ENCODE measurements around the gene GFAP. TPM values are rescaled to one million over a fixed set of nuclear protein-coding genes. Genes with fewer than 3 reads are reported as not detected.
A peak's percentile ranks its signal among the peaks of the same experiment; 100 is the strongest.
"Not testable (repeated sequence)": the region's sequence is repeated elsewhere in the genome, so short reads cannot be mapped to it uniquely, and the experiment has no call there.

GFAP gene
- not detected for total RNA-seq

DNA sequence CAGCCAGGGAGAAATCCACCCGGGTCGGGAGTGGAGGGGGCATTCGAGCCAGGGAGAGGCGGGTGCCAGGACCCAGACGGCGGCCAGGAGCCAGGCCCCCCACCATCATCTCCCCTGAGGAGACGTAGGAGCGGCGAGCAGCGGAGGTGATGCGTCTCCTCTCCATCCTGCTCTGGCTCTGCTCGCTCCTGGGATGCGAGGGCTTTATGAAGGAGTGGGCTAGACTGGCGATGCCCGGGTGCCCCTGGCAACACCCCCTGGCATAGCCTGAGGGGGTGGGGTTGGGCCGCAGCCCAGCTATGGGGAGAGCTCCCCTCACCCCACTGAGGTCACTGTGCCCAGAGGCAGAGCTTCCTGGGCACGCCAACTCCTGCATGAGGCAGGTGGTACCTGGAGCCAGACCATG lies at the start of gene GFAP:
GFAP (minus strand) TSS at position 180 of the 406 bp plus-strand sequence; CDS start at position 166, 14 bp downstream.
- H3K27me3 Mint-ChIP-seq: peaks cover 19% of the 10 kb centered on the region
- H3K27ac Mint-ChIP-seq: no peak within 1 kb of the TSS
- H3K9me3 Mint-ChIP-seq: no peaks in the 10 kb centered on the region
- no peaks in the 10 kb centered on the region for H3K36me3 Mint-ChIP-seq (ENCODE audit: low read depth)
- no peak within 1 kb of the TSS for H3K4me3 Mint-ChIP-seq
- ATAC-seq (replicated peaks): no peak
- H3K4me1 Mint-ChIP-seq: peaks cover 10% of the 10 kb centered on the region

DNA sequence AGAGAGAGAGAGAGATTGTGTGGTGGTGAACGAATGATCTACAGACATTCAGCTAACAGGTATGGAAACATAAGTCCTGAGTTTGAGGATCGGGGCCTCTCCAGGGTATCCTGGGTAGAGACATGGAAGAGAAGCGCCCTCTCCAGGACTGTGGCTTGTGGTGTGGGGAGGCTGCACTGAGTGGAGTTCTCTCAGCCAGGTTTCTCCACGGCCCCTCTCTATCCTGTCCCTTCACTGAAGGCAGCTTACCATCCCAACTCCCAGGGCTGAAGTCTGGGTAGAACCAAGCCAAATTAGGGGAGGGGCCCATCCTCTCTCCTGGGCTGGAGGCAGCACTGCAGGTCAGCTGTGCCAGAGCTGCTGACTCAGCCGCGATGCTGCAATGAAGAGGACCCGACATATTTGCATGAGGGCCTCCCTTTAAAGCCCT lies 46.6 kb upstream of the GFAP start:
- H3K27me3 Mint-ChIP-seq: peaks cover 38% of the 10 kb centered on the region
- no peaks in the 10 kb centered on the region for H3K4me1 Mint-ChIP-seq
- no peak overlapping the region for H3K27ac Mint-ChIP-seq
- no peak for ATAC-seq (replicated peaks)
- peaks cover 7% of the 10 kb centered on the region for H3K36me3 Mint-ChIP-seq (ENCODE audit: low read depth)
- no peak overlapping the region for H3K4me3 Mint-ChIP-seq
- no peaks in the 10 kb centered on the region for H3K9me3 Mint-ChIP-seq

DNA sequence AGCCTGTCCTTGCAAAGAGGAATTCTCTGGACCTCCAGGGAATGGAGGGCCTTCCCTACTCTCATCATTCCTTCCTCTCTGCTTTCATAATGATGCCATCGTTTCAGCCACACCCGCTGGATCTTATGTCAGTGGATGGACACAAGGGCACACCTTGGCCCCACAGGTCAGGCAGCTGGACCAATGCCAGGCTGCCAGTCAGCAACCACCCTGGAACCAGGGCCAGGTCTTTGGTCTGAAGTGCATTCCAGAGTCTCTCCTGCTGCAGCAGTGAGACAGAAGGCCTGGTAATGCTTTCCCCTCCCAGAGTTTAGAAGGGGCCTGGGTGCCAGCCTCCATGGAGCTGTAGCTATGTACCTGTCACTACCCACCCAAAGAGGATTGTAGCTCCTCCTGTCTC lies 45.4 kb upstream of the GFAP start:
- no peaks in the 10 kb centered on the region for H3K9me3 Mint-ChIP-seq
- no peaks in the 10 kb centered on the region for H3K4me1 Mint-ChIP-seq
- peaks cover 2% of the 10 kb centered on the region for H3K36me3 Mint-ChIP-seq (ENCODE audit: low read depth)
- peak overlapping the region; percentile 26 for H3K4me3 Mint-ChIP-seq
- H3K27me3 Mint-ChIP-seq: peaks cover 30% of the 10 kb centered on the region
- no peak overlapping the region for H3K27ac Mint-ChIP-seq
- ATAC-seq (replicated peaks): no peak

DNA sequence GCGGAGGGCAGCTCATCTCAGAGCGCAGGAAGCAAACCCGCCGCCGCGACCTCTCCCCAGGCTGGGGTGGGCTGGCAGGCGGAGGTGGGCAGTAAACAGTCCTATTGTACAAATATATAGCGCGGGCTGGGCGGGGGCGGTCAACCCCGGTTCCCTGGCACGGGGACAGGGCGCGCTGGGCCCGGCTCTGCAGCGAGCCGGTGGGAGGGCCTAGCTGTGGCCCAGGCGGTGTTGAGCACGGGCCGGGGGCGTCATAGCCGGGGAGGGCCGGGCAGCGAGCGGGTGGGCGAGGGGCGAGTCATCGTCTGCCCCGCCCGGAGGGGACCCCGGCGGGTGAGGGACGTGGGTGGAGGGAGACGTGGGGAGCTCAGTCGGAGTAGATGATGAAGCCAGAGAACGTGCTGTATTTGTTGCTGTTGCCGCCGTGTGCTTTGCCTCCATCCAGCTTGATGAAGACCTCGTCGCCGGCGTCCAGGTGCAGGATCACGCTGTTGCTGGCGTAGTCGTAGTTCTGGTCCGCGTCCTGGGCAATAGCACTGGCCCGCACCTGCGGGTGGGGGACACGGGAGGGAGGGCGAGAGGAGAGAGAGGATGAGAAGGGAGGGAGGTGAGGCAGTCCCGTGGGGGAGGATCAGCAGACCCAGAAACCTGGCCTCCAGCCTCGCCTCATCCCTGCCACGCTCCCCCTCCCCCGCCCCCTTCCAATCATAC lies 44.7 kb upstream of the GFAP start:
- Mint-ChIP-seq H3K4me3 (peak overlapping the region; percentile 26), H3K27me3 (peaks cover 25% of the 10 kb centered on the region), H3K27ac (no peak overlapping the region), H3K9me3 (no peaks in the 10 kb centered on the region), H3K36me3 (ENCODE audit: low read depth) (no peaks in the 10 kb centered on the region), H3K4me1 (no peaks in the 10 kb centered on the region)
- peak; percentile 11 for ATAC-seq (replicated peaks)

DNA sequence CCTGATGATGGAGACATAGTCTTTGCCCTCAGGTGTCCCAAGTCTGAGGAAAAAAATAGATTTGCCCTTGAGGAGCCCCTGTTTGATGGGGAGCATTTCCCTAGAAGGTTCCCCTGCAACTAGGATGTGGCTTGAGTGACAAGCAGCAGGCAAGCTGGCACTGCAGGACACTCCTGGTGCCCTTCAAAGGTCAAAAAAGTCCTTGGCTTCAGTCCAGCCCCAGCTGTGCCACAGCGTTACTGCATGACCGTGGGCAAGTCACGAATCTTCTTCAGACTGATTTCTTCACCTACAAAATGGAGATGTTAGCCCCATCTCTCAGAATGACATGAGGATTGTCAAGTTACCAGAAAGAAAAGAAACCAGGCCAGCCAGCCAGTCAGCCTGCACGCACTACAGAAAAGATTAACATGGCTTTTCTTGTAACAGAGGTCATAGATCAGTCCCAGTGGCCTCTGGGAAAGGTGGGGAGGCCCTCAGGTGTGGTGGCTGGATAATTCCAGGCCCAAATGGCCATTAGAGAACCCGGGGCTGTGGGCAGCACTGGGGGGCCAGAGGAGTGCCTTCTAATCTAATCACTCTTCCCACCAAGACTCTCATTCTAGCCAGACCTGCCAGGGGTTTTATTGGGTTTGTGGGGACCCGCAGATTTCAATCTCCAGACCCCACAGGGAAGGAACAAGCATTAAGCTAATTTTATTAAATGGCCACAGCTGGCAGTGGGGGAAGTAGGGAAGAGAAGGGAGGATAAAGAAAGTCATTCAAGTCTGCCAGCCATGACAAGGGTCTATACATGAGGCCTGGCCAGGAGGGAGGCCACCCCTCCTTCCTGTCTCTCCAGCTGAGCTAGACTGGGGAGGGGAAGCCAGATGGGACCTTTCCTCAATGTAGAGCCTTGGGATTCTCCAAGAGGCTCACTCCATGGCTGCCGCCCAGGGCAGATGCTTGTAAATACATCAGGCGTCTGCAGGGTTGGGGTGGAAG lies 42.0 kb upstream of the GFAP start:
- Mint-ChIP-seq H3K27me3 (peaks cover 13% of the 10 kb centered on the region), H3K4me3 (no peak overlapping the region), H3K36me3 (ENCODE audit: low read depth) (no peaks in the 10 kb centered on the region), H3K4me1 (no peaks in the 10 kb centered on the region), H3K9me3 (no peaks in the 10 kb centered on the region), H3K27ac (no peak overlapping the region)
- ATAC-seq (replicated peaks): no peak

DNA sequence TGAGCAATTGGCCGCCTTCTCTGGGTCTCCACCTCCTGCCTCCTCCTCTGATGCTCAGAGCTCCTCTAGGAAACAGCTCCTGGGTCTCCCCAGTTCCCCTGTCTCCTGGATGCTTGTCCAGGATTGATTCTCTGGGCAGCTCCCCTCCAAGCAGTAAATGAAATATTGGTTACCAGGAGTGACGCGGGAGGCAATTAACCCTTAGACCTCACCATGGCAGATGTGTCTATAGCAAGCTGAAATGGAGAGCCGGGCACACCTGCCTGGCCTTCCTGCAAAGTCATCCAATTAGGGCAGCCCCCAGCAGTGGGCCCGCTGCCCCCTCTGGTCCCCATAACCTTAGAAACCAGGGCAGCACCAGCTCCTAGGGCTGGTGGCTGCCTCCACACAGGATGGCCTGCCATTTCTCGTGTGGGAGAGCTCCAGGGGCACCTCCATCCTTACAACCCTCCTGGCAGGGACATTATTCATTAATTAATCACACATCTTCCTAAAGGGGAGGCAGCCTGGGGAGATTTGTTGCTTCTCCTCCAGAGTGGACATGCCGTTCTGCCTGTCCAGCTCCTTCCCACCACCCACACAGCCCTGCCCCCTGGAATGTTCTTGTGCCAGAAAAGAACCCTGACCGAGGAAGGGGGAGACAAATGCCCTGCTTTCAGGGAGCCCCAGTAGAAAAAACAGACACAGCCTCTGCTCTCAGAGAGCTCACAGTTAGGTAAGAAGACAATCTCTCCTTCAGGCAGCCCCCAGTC lies 40.5 kb upstream of the GFAP start:
- H3K4me3 Mint-ChIP-seq: no peak overlapping the region
- H3K27me3 Mint-ChIP-seq: peaks cover 10% of the 10 kb centered on the region
- H3K36me3 Mint-ChIP-seq (ENCODE audit: low read depth): no peaks in the 10 kb centered on the region
- no peaks in the 10 kb centered on the region for H3K4me1 Mint-ChIP-seq
- no peak overlapping the region for H3K27ac Mint-ChIP-seq
- no peak for ATAC-seq (replicated peaks)
- no peaks in the 10 kb centered on the region for H3K9me3 Mint-ChIP-seq

DNA sequence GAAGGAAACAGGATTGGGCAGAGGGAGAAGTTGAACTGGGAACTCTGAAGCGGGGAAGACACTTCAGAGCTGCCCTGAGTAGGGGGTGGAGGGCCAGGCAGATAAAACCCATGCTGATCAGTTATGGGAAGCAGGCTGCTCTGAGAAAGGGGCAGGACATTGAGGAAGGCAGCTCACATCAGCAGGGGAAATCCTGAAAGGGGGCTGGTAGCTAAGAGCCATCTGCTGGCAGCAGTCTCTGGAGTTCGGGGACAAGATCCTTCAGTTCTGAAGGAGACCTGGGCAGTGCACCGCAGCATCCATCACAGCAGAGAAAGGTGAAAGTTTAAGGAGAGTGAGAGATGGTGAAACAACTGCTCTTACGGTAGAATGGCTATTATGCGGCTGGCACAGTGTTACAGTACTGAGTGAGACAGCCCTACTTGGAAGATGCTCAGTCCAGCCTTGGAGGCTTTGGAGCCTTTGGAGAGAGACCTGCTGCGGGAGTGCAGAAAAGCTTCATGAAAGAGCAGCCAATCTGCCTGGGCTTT lies 37.7 kb upstream of the GFAP start:
- Mint-ChIP-seq H3K27ac (no peak overlapping the region), H3K4me3 (no peak overlapping the region), H3K4me1 (no peaks in the 10 kb centered on the region), H3K36me3 (ENCODE audit: low read depth) (no peaks in the 10 kb centered on the region), H3K9me3 (no peaks in the 10 kb centered on the region), H3K27me3 (peaks cover under 1% of the 10 kb centered on the region)
- no peak for ATAC-seq (replicated peaks)

DNA sequence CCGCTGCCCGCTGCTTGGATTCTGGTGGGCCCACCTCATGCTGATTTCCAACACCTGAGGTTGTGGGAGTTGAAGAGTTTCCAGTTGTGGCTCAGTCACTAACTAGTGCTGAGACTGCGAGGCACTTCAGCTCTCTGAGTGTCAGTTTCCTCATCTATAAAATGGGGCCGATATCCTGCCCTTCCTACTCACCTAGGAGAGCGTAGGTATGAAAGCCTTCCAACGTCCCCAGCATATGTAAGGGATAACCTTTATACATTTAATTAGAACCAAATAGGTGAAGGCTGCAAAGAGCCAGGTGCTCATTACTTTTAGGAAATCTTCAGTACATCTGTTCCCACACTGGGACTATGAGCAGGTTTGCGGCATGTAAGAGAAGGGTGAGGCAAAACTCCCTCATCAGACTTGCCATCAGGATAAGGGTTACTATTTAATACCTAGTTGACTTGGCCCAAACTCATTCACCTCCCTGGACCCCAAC lies 33.1 kb upstream of the GFAP start:
- Mint-ChIP-seq H3K27ac (peak overlapping the region; percentile 87), H3K27me3 (no peaks in the 10 kb centered on the region)

DNA sequence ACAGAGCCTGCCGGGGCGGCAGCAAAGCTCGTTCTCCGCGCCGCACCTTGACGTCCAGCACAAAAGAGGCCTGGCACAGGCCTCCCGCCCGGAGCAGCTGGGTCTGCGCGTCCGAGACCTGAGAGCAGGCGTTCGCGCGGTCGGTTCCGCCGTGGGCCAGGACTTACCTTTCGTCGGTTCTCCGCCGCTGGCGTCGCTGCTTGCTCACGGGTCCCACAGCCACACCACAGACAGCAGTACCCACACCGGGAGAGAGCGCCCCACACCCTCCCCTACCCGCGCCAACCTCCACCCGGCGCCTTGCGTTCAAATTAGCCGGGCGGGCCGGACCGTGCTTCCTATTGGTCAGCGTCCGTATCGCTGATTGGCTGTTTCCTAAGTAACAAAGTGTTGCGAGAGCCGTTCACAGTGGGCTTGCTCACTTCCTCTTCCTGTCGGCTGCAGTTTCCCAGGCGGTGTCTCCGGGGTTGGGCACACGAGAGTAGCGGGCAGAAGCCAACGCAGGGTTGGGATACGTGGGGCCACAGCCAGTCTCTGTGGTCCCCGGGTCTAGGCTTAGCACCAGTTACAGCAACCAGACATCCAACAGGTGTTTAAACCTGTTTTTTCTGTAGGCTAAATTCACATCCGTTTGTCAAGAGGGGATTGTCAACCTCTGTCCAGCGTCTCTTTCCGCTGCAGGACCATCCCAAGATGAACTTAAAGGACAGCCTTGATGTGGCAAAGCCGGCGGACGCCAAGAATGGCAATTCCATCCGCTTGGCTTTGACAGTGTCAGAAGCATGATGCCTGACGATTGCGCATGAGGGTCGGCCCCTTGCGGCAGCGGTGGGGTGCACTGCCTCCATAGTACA lies 32.4 kb upstream of the GFAP start, which contains the start of gene KIF18B:
KIF18B (minus strand) TSS at position 313 of the 854 bp plus-strand sequence. CDS start 11,429 bp downstream, outside the sequence.
- peaks cover 9% of the 10 kb centered on the region for H3K36me3 Mint-ChIP-seq (ENCODE audit: low read depth)
- peak within 1 kb of the TSS; percentile 88 for H3K4me3 Mint-ChIP-seq
- no peaks in the 10 kb centered on the region for H3K27me3 Mint-ChIP-seq
- no peaks in the 10 kb centered on the region for H3K9me3 Mint-ChIP-seq
- peak within 1 kb of the TSS; percentile 87 for H3K27ac Mint-ChIP-seq
- H3K4me1 Mint-ChIP-seq: peaks cover 6% of the 10 kb centered on the region
- peak; percentile 98 for ATAC-seq (replicated peaks)

More for the DNA sequence above, 33.1 kb upstream of the GFAP start:
- ATAC-seq (replicated peaks): no peak
- Mint-ChIP-seq H3K36me3 (ENCODE audit: low read depth) (peaks cover 9% of the 10 kb centered on the region), H3K4me3 (peak overlapping the region; percentile 88), H3K4me1 (peaks cover 6% of the 10 kb centered on the region), H3K9me3 (no peaks in the 10 kb centered on the region)

DNA sequence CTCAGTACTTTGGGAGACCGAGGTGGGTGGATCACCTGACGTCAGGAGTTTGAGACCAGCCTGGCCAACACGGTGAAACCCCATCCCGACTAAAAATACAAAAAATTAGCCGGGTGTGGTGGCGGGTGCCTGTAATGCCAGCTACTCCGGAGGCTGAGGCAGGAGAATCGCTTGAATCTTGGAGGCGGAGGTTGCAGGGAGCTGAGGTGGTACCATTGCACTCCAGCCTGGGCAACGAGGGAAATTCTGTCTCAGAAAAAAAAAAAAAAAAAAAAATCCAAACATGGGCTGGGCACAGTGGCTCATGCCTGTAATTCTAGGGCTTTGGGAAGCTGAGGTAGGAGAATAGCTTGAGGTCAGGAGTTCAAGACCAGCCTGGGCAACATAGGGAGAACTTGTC lies 30.4 kb upstream of the GFAP start:
- not testable (repeated sequence) for ATAC-seq (replicated peaks); H3K36me3 Mint-ChIP-seq (ENCODE audit: low read depth); H3K27me3 Mint-ChIP-seq; H3K4me1 Mint-ChIP-seq; H3K9me3 Mint-ChIP-seq; H3K27ac Mint-ChIP-seq
- H3K4me3 Mint-ChIP-seq: peak overlapping the region; percentile 88

DNA sequence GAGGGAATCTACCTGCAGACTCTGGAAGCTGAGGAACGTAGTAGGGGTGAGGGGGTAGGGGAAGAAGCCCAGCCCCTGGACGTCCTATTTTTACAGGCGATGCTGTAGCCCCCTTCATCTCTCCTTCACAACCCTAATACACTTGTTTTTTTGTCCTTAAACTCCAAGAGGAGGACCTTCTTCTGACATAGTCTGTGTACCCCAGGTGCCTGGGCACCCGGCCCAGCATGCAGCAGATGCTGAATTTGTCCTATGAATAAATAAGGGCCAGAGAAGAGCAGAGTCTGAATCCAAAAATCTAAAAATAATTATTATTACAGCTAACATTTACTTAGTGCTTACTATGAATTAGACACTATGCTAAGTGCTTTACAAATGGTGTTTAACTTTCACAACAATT lies 27.2 kb upstream of the GFAP start:
- Mint-ChIP-seq H3K36me3 (ENCODE audit: low read depth) (peaks cover 9% of the 10 kb centered on the region), H3K9me3 (no peaks in the 10 kb centered on the region), H3K27ac (no peak overlapping the region), H3K4me1 (peaks cover 6% of the 10 kb centered on the region), H3K27me3 (no peaks in the 10 kb centered on the region), H3K4me3 (no peak overlapping the region)
- no peak for ATAC-seq (replicated peaks)

DNA sequence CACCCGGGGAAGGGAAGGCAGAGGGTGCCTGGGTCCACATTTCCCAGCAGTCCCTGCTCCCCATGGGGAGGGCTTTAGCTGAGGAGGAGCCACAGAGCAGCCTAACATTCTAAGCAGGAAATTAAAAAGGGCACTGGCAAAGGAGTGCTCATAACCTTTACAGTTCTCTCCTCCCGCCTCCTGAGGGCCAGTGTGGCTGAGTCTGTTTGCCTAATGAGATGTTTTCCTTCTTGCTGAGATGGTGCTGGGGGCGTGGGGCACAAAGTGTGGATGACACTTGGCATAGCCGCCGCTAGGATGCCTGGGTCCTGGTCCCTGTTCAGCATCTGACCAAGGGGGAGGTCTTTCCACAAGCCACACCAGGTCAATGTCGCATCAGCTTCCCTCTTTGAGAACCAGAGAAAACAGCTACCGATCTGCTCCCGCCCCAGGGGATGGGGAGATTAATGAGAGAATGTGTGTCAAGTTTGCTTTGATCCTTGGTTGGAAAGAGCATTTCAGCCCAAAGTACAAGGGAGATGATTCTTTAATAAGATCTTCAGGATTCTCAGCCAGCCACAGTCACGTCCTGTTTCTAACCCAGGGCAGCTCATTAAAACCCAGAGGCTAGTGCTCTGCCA lies 26.5 kb upstream of the GFAP start:
- H3K4me1 Mint-ChIP-seq: peaks cover 6% of the 10 kb centered on the region
- no peaks in the 10 kb centered on the region for H3K9me3 Mint-ChIP-seq
- H3K27ac Mint-ChIP-seq: peak overlapping the region; percentile 20
- ATAC-seq (replicated peaks): no peak
- peaks cover 9% of the 10 kb centered on the region for H3K36me3 Mint-ChIP-seq (ENCODE audit: low read depth)
- no peaks in the 10 kb centered on the region for H3K27me3 Mint-ChIP-seq
- H3K4me3 Mint-ChIP-seq: no peak overlapping the region

DNA sequence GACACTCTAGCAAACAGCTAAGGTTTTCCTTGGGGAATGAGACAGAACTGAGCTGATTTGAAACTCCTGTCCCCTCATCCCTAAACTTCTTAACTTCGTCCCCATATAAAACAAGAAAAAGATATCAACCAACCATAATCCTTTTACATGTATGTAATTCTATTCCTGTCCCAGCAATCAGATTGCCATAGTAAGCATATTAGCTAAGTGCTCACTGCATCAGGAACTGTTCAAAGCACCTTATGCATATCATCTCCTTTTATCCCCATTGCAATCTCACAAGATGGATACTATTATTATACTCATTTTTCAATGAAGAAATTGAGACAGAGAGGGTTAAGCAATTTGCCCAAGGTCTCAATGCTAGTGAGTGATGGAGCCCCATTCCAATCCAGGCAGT lies 25.5 kb upstream of the GFAP start:
- no peaks in the 10 kb centered on the region for H3K4me1 Mint-ChIP-seq
- no peaks in the 10 kb centered on the region for H3K9me3 Mint-ChIP-seq
- no peak overlapping the region for H3K4me3 Mint-ChIP-seq
- H3K27me3 Mint-ChIP-seq: no peaks in the 10 kb centered on the region
- no peak overlapping the region for H3K27ac Mint-ChIP-seq
- no peak for ATAC-seq (replicated peaks)
- no peaks in the 10 kb centered on the region for H3K36me3 Mint-ChIP-seq (ENCODE audit: low read depth)
